ENCODE data around the gene TRAPPC6A.

- no peak for TF ChIP-seq EZH2 (IDR thresholded peaks at IDR 0.05; ENCODE audit: low read length, missing control alignments)
- TF ChIP-seq CTCF (conservative IDR thresholded peaks at IDR 0.05 in 1 of 2, IDR thresholded peaks at IDR 0.05 in 1 of 2; ENCODE audit: low read depth in 1 of 2, low read length in 2 of 2) = no peak
Measured at GRCh38 chr19:45113628-45114027, 64.4 kb downstream of the TRAPPC6A start.

Data from fibroblast of lung (primary cell).